ENCODE measurements around the gene OR6F1.
"Not testable (repeated sequence)": the region's sequence is repeated elsewhere in the genome, so short reads cannot be mapped to it uniquely, and the experiment has no call there.

The OR6F1 gene

GRCh38 chr1:247738315-247738714 lies 21.9 kb upstream of the OR6F1 start, which contains the start of gene OR14K1:
TSS of gene OR14K1 (plus strand) at chr1:247738615. CDS start at chr1:247738615, 0 bp downstream.
- H3K4me3 ChIP-seq: no peak within 1 kb of the TSS
- H3K9me3 ChIP-seq: no peaks in the 10 kb centered on the region
- TF ChIP-seq Cebpa-rat (IDR thresholded peaks at IDR 0.05): no peak
- H3K36me3 ChIP-seq: no peaks in the 10 kb centered on the region
- H3K4me2 ChIP-seq: no peak within 1 kb of the TSS
- no peaks in the 10 kb centered on the region for H3K27me3 ChIP-seq
- no peak within 1 kb of the TSS for H3K9ac ChIP-seq
- H3K4me1 ChIP-seq: no peaks in the 10 kb centered on the region
- no peak within 1 kb of the TSS for H3K27ac ChIP-seq
- no peaks in the 10 kb centered on the region for H4K20me1 ChIP-seq

- H3K9ac ChIP-seq: no peak overlapping the region
- H3K9me3 ChIP-seq: peaks cover 8% of the 10 kb centered on the region; the same call in 1 of the 2 replicates
- H3K27ac ChIP-seq: no peak overlapping the region
- TF ChIP-seq Cebpa-rat (IDR thresholded peaks at IDR 0.05): no peak
- H3K4me1 ChIP-seq: no peaks in the 10 kb centered on the region
- no peak overlapping the region for H3K4me3 ChIP-seq
- no peaks in the 10 kb centered on the region for H3K27me3 ChIP-seq
- no peaks in the 10 kb centered on the region for H4K20me1 ChIP-seq
- H3K4me2 ChIP-seq: no peak overlapping the region
- no peaks in the 10 kb centered on the region for H3K36me3 ChIP-seq
Measured at GRCh38 chr1:247721222-247721621, 4.8 kb upstream of the OR6F1 start.

DNA sequence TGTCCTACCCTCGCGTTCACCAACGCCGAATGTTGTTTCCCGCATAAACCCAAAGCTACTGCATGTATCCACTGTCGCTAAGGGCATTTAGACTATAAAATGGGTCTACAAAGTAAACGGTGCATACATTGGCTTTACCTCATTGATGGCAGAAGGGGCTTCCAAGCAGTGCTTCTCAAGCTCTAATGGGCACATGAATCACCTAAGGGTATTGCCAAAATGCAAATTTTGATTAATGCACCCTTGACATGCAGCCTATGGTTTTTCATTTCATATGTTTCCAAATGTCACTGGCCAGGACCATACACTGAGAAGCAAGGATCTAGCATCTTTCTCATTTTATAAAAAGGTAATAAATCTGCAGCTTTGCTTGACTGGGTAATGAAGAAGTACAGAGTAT lies 2.7 kb downstream of the OR6F1 start:
- no peak for TF ChIP-seq Cebpa-rat (IDR thresholded peaks at IDR 0.05)
- Histone ChIP-seq H3K4me3 (no peak overlapping the region), H4K20me1 (no peaks in the 10 kb centered on the region)

DNA sequence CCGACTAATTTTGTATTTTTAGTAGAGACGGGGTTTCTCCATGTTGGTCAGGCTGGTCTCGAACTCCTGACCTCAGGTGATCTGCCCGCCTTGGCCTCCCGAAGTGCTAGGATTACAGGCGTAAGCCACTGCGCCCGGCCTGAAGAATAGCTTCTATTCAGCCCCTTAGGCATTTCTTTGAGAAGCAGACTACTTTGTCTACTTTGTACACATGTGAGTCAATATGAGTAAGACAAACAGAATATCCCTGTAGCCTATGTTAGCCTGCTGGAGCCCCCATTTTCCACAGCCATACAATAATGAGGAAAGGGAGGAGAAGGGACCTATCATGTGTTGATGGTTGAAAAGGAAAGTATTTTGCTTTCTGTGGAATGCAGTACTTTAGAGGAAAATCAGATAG lies 5.8 kb downstream of the OR6F1 start:
- not testable (repeated sequence) for H3K27me3 ChIP-seq, H3K4me2 ChIP-seq, H3K9me3 ChIP-seq, H3K9ac ChIP-seq, H4K20me1 ChIP-seq, H3K27ac ChIP-seq, H3K4me1 ChIP-seq, H3K4me3 ChIP-seq, H3K36me3 ChIP-seq

More for the DNA sequence above, 2.7 kb downstream of the OR6F1 start:
- no peak overlapping the region for H3K4me2 ChIP-seq
- H3K27ac ChIP-seq: no peak overlapping the region
- H3K9ac ChIP-seq: no peak overlapping the region
- H3K27me3 ChIP-seq: no peaks in the 10 kb centered on the region
- no peaks in the 10 kb centered on the region for H3K36me3 ChIP-seq
- H3K9me3 ChIP-seq: no peaks in the 10 kb centered on the region
- no peaks in the 10 kb centered on the region for H3K4me1 ChIP-seq

DNA sequence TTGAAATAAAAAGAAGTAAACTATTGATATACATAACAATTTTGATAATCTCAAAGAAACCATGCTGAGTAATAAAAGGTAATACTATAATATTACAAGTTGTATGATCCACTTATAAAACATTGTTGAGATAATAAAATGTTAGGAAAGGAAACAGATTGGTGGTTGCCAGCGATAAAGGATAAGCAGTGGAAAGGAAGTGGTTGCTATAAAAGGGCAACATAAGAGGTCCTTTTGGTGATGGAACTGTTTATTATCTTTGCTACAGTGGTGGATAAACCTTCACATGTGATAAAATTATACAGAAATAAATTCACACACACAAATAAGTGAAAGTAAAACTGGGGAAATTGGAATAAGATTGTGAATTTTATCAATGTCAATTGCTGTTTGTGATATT lies 15.1 kb downstream of the OR6F1 start:
- no peak overlapping the region for H3K4me3 ChIP-seq
- no peaks in the 10 kb centered on the region for H3K4me1 ChIP-seq
- H3K9ac ChIP-seq: no peak overlapping the region
- no peak for TF ChIP-seq Cebpa-rat (IDR thresholded peaks at IDR 0.05)
- H4K20me1 ChIP-seq: no peaks in the 10 kb centered on the region
- H3K27ac ChIP-seq: no peak overlapping the region
- no peaks in the 10 kb centered on the region for H3K9me3 ChIP-seq
- no peak overlapping the region for H3K4me2 ChIP-seq
- H3K27me3 ChIP-seq: no peaks in the 10 kb centered on the region
- no peaks in the 10 kb centered on the region for H3K36me3 ChIP-seq

GRCh38 chr1:247681288-247681897 lies 35.1 kb downstream of the OR6F1 start:
- no peak overlapping the region for H3K27ac ChIP-seq
- H3K4me2 ChIP-seq: no peak overlapping the region
- no peak overlapping the region for H3K9ac ChIP-seq
- no peaks in the 10 kb centered on the region for H3K4me1 ChIP-seq
- H4K20me1 ChIP-seq: no peaks in the 10 kb centered on the region
- no peaks in the 10 kb centered on the region for H3K27me3 ChIP-seq
- no peak overlapping the region for H3K4me3 ChIP-seq
- H3K9me3 ChIP-seq: no peaks in the 10 kb centered on the region
- TF ChIP-seq Cebpa-rat (IDR thresholded peaks at IDR 0.05): no peak
- H3K36me3 ChIP-seq: no peaks in the 10 kb centered on the region

DNA sequence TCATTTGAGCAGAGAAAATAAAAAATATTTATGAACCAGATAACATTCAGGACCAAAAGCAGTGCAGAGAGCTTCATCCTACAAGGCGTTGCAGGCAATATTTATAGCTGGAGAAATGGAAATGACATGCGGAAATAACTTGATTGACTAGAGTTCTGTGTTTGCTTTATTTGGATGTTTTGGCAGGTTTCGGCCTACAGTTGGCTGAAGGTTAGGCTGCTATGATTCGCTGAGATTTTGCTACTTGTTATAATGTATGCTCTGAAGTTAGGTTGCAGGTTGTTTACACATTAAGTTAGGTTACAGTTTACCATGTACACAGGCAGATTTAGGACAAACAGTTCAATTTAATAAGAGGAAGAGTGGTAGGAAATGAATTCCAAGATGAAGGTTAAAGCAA lies 36.3 kb downstream of the OR6F1 start:
- Histone ChIP-seq H3K4me3 (no peak overlapping the region), H3K9me3 (no peaks in the 10 kb centered on the region), H4K20me1 (no peaks in the 10 kb centered on the region), H3K27me3 (no peaks in the 10 kb centered on the region), H3K4me1 (no peaks in the 10 kb centered on the region), H3K27ac (no peak overlapping the region), H3K4me2 (no peak overlapping the region), H3K9ac (no peak overlapping the region), H3K36me3 (no peaks in the 10 kb centered on the region)
- no peak for TF ChIP-seq Cebpa-rat (IDR thresholded peaks at IDR 0.05)

- no peaks in the 10 kb centered on the region for H4K20me1 ChIP-seq
- no peak for TF ChIP-seq Cebpa-rat (IDR thresholded peaks at IDR 0.05)
- no peak within 1 kb of the TSS for H3K27ac ChIP-seq
- H3K4me2 ChIP-seq: no peak within 1 kb of the TSS
- H3K27me3 ChIP-seq: no peaks in the 10 kb centered on the region
- H3K36me3 ChIP-seq: no peaks in the 10 kb centered on the region
- no peaks in the 10 kb centered on the region for H3K9me3 ChIP-seq
- H3K9ac ChIP-seq: no peak within 1 kb of the TSS
- no peak within 1 kb of the TSS for H3K4me3 ChIP-seq
- no peaks in the 10 kb centered on the region for H3K4me1 ChIP-seq
Measured at GRCh38 chr1:247679639-247680038, 36.8 kb downstream of the OR6F1 start, which contains the start of gene OR13G1. TSS of gene OR13G1 (minus strand) at chr1:247679739. CDS start at chr1:247673041, 6,698 bp downstream.

- Histone ChIP-seq H3K27me3 (no peaks in the 10 kb centered on the region), H3K4me1 (no peaks in the 10 kb centered on the region), H3K9me3 (peaks cover 3% of the 10 kb centered on the region; the same call in 1 of the 2 replicates), H3K4me2 (no peak overlapping the region), H3K27ac (no peak overlapping the region), H3K36me3 (no peaks in the 10 kb centered on the region), H4K20me1 (no peaks in the 10 kb centered on the region), H3K9ac (no peak overlapping the region), H3K4me3 (no peak overlapping the region)
- TF ChIP-seq Cebpa-rat (IDR thresholded peaks at IDR 0.05): no peak
Measured at GRCh38 chr1:247669225-247669624, 47.2 kb downstream of the OR6F1 start.
